ENCODE measurements around the gene MARCHF10. TPM values are rescaled to one million over a fixed set of nuclear protein-coding genes. Genes with fewer than 3 reads are reported as not detected.

Gene MARCHF10
- total and polyA plus RNA-seq, 8 donors = 0.52 to 3.6 (median 1.8) TPM

- ATAC-seq = no peak
- Histone ChIP-seq H3K9me3 (no peaks in the 10 kb centered on the region), H3K36me3 (no peaks in the 10 kb centered on the region), H3K27ac (no peak overlapping the region), H3K4me3 (no peak overlapping the region), H3K4me1 (no peaks in the 10 kb centered on the region), H3K27me3 (no peaks in the 10 kb centered on the region)
- TF ChIP-seq CTCF (IDR thresholded peaks at IDR 0.05) = no peak
- intact Hi-C loops (cut with DNase I) = no loop called here
- no peak for DNase-seq
These were observed 52.8 kb downstream of the MARCHF10 start for GRCh38 chr17:62755141-62755851.

GRCh38 chr17:62754631-62755030 lies 53.5 kb downstream of the MARCHF10 start:
- no peaks in the 10 kb centered on the region for H3K27me3 ChIP-seq
- H3K36me3 ChIP-seq = no peaks in the 10 kb centered on the region
- intact Hi-C loops (cut with DNase I) = no loop called here
- H3K27ac ChIP-seq = no peak overlapping the region
- no peak for DNase-seq
- TF ChIP-seq CTCF (IDR thresholded peaks at IDR 0.05) = no peak
- H3K9me3 ChIP-seq = no peaks in the 10 kb centered on the region
- no peak overlapping the region for H3K4me3 ChIP-seq
- ATAC-seq = no peak
- H3K4me1 ChIP-seq = no peaks in the 10 kb centered on the region

- no peaks in the 10 kb centered on the region for H3K4me1 ChIP-seq
- no peaks in the 10 kb centered on the region for H3K27me3 ChIP-seq
- H3K9me3 ChIP-seq = no peaks in the 10 kb centered on the region
- TF ChIP-seq CTCF (IDR thresholded peaks at IDR 0.05) = no peak
- DNase-seq = no peak
- intact Hi-C loops (cut with DNase I) = no loop called here
- H3K4me3 ChIP-seq = no peak overlapping the region
- no peaks in the 10 kb centered on the region for H3K36me3 ChIP-seq
- no peak for ATAC-seq
- no peak overlapping the region for H3K27ac ChIP-seq
These were observed 54.6 kb downstream of the MARCHF10 start for GRCh38 chr17:62753562-62753961.

- Histone ChIP-seq H3K9me3 (no peaks in the 10 kb centered on the region), H3K4me1 (no peaks in the 10 kb centered on the region), H3K36me3 (no peaks in the 10 kb centered on the region), H3K27me3 (no peaks in the 10 kb centered on the region), H3K27ac (no peak overlapping the region), H3K4me3 (no peak overlapping the region)
- ATAC-seq = no peak
- intact Hi-C loops (cut with DNase I) = no loop called here
- TF ChIP-seq CTCF (IDR thresholded peaks at IDR 0.05) = no peak
- no peak for DNase-seq
These were observed 56.9 kb downstream of the MARCHF10 start for GRCh38 chr17:62751060-62751691.

- Histone ChIP-seq H3K4me1 (no peaks in the 10 kb centered on the region), H3K27me3 (no peaks in the 10 kb centered on the region), H3K36me3 (no peaks in the 10 kb centered on the region), H3K4me3 (no peak overlapping the region), H3K9me3 (no peaks in the 10 kb centered on the region), H3K27ac (no peak overlapping the region)
- ATAC-seq = no peak
- intact Hi-C loops (cut with DNase I) = no loop called here
- DNase-seq = no peak
- no peak for TF ChIP-seq CTCF (IDR thresholded peaks at IDR 0.05)
These were observed 57.5 kb downstream of the MARCHF10 start for GRCh38 chr17:62750631-62751051.
